HT1080 (cell line): ENCODE results near the gene TMEM243. TPM values are rescaled to one million over a fixed set of nuclear protein-coding genes. Genes with fewer than 3 reads are reported as not detected.
"Not testable (repeated sequence)": the region's sequence is repeated elsewhere in the genome, so short reads cannot be mapped to it uniquely, and the experiment has no call there.

Experiments
- DNase-seq: peaks from one replicate; pipeline ENCODE4 v3.0.0-alpha.2; 2015; ENCODE audit warnings: low read depth
- total RNA-seq: library from RNA; depleted of rRNA; stranded (reverse); fragments of >200 nt; shearing (Covaris generic); gene quantifications from 2 replicates; pipeline ENCODE4 v1.2.3, GENCODE V29; 2014

The TMEM243 gene
- total RNA-seq, 1 experiment from 2014 or later = 33.0 TPM

GRCh38 chr7:87213252-87213651 lies 6.3 kb downstream of the TMEM243 start:
- no peak for DNase-seq

GRCh38 chr7:87212498-87212897 lies 7.0 kb downstream of the TMEM243 start:
- DNase-seq = no peak

GRCh38 chr7:87210506-87210905 lies 9.0 kb downstream of the TMEM243 start:
- DNase-seq = no peak

- no peak for DNase-seq
Observed at GRCh38 chr7:87209295-87209924, 10.1 kb downstream of the TMEM243 start.

- DNase-seq = peak; percentile 50
Observed at GRCh38 chr7:87206361-87206760, 13.2 kb downstream of the TMEM243 start.

GRCh38 chr7:87205701-87206100 lies 13.8 kb downstream of the TMEM243 start:
- not testable (repeated sequence) for DNase-seq

GRCh38 chr7:87204933-87205332 lies 14.6 kb downstream of the TMEM243 start:
- DNase-seq = no peak

- DNase-seq = not testable (repeated sequence)
Observed at GRCh38 chr7:87203929-87204328, 15.6 kb downstream of the TMEM243 start.

GRCh38 chr7:87202705-87203104 lies 16.8 kb downstream of the TMEM243 start:
- no peak for DNase-seq

GRCh38 chr7:87202208-87202607 lies 17.3 kb downstream of the TMEM243 start:
- no peak for DNase-seq

GRCh38 chr7:87199700-87200450 lies 19.7 kb downstream of the TMEM243 start:
- no peak for DNase-seq

- no peak for DNase-seq
Observed at GRCh38 chr7:87199241-87199640, 20.3 kb downstream of the TMEM243 start.

GRCh38 chr7:87193912-87194311 lies 25.6 kb downstream of the TMEM243 start:
- DNase-seq = no peak

- no peak for DNase-seq
Observed at GRCh38 chr7:87192784-87193487, 26.6 kb downstream of the TMEM243 start.

- no peak for DNase-seq
Observed at GRCh38 chr7:87190783-87191182, 28.7 kb downstream of the TMEM243 start.

GRCh38 chr7:87188930-87189329 lies 30.6 kb downstream of the TMEM243 start:
- no peak for DNase-seq

GRCh38 chr7:87187120-87187519 lies 32.4 kb downstream of the TMEM243 start:
- DNase-seq = no peak

- no peak for DNase-seq
Observed at GRCh38 chr7:87179180-87179579, 40.4 kb downstream of the TMEM243 start.

GRCh38 chr7:87178320-87178719 lies 41.2 kb downstream of the TMEM243 start:
- no peak for DNase-seq

GRCh38 chr7:87173471-87173870 lies 46.1 kb downstream of the TMEM243 start:
- no peak for DNase-seq

GRCh38 chr7:87171282-87171934 lies 48.1 kb downstream of the TMEM243 start:
- no peak for DNase-seq

- DNase-seq = no peak
Observed at GRCh38 chr7:87170828-87171227, 48.7 kb downstream of the TMEM243 start.
